NCI-H446 (cell line): ENCODE results near the gene IL3RA.
"Not testable (repeated sequence)": the region's sequence is repeated elsewhere in the genome, so short reads cannot be mapped to it uniquely, and the experiment has no call there.

ENCODE experiments used
- DNase-seq, 2 experiments: peaks; one replicate each; lab custom pipeline; 2025; lab: John Stamatoyannopoulos, UW

IL3RA gene

DNA sequence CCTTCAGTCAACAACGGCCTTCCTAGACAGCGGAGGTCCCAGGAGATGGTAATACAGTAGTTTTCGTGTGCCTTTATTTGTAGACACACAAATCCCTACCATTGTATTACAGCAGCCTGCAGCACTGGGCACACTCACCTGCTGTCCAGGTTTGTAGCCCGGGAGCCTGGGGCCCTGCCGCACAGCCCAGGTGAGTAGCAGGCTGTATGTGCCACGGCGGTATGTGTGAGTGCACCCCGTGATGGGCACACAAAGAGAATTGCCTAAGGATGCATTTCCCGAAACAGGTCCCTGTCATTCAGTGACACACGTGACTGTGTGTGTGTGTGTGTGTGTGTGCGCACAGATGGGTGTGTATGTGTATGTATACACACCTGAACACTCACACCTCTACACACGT is 63.5 kb downstream of the IL3RA start:
- no peak for DNase-seq

GRCh38 chrX:1400742-1401471 is 64.3 kb downstream of the IL3RA start:
- no peak for DNase-seq

GRCh38 chrX:1401611-1402430 is 65.2 kb downstream of the IL3RA start:
- DNase-seq, result no peak

DNA sequence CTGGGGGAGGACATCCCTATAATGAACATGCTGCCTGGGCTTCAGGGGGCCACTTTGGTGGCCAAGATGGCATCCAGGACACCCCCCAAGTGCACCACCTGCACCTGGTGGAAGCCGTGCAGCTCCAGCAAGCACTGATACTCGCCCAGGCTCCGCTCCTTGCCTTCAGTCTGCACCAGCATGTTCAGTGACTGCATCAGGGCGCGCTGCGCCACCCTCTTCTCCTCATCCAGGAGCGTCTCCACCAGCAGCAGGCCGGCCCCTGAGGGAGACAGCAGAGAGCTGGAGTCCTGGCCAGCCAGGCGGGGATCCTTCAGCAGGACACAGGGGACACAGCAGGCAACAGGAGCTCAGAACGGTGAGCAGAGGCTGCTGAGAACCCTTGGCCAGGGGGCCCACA is 66.6 kb downstream of the IL3RA start:
- no peak for DNase-seq

DNA sequence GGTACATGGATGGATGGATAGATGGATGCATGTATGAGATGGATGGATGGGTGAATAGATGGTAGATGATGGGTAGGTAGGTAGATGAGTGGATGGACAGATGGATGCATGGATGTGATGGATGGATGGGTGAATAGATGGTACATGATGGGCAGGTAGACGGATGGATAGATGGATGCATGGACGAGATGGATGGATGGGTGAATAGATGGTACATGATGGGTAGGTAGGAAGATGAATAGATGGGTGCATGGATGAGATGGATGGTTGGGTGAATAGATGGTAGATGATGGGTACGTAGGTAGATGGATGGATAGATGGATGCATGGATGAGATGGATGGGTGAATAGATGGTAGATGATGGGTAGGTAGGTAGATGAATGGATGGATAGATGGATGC is 67.3 kb downstream of the IL3RA start:
- not testable (repeated sequence) for DNase-seq

DNA sequence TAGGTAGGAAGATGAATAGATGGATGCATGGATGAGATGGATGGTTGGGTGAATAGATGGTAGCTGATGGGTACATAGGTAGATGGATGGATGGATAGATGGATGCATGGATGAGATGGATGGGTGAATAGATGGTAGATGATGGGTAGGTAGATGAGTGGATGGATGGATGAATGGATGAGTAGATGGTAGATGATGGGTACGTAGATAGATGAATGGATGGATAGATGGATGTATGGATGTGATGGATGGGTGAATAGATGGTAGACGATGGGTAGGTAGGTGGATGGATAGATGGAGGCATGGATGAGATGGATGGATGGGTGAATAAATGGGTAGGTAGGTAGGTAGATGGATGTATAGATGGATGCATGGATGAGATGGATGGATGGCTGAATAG is 69.2 kb downstream of the IL3RA start:
- DNase-seq, result not testable (repeated sequence)

GRCh38 chrX:1407035-1407434 is 70.5 kb downstream of the IL3RA start:
- DNase-seq, result no peak

DNA sequence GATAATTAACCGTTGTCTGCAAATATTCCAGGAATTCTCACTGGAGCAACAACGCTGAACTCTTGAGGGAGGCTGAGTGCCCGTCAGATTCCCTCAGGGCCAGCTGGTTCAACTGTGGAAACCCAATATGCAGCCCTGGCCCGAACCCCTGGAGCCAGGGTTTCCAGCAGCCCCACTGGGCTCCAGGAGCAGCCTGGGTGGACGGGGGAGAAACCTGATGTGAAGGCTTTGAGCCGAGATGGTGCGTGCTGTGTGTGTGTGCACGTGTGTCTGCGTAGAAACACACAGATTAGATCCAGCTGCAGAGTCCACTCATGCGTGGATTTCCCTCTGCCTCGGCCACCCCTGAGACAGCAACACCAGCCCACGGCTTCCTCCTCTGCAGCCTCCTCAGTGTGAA is 74.7 kb downstream of the IL3RA start:
- DNase-seq, result no peak

DNA sequence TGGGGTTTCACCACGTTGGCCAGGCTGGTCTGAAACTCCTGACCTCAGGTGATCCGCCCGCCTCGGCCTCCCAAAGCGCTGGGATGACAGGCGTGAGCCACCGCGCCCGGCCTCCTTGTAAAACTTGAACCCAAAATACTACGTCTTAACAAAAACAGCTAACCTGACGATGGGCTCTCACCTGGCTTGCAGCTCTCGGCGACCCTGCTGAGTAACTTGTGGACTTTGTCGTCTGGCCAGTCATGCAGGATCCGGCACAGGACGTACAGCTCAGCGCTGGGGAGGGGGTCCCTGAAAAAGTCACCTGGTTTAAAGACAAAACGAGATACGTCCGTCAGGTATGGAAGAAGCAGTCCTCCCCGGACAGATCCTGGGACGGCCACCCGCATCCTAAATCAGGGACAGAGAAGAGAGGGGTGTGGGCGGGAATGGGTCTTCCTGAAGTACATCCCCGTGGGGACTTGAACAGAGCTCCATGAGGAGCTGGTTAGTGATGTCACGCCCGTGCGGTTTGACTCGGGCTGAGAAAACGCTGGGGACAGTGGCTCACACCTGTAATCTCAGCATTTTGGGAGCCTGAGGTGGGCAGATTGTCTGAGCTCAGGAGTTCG is 76.1 kb downstream of the IL3RA start:
- DNase-seq, result no peak

DNA sequence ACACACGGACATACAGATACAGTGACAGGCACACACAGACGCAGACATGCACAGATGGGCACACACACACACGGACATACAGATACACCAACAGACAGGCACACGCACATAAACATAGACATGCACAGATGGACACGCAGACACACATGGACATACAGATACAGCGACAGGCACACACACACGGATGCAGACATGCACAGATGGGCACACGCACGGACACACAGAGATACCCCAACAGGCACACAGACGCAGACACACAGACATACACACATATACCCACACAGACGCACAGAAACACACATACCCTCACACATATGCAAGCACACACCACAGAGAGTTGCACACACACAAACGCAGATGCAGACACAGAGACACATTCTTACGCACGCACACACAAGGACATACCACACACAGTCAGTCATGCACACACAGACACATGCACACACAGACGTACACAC is 79.8 kb downstream of the IL3RA start:
- DNase-seq, result no peak

GRCh38 chrX:1416965-1417760 is 80.6 kb downstream of the IL3RA start:
- DNase-seq, result no peak

GRCh38 chrX:1417921-1418771 is 81.6 kb downstream of the IL3RA start:
- no peak for DNase-seq

DNA sequence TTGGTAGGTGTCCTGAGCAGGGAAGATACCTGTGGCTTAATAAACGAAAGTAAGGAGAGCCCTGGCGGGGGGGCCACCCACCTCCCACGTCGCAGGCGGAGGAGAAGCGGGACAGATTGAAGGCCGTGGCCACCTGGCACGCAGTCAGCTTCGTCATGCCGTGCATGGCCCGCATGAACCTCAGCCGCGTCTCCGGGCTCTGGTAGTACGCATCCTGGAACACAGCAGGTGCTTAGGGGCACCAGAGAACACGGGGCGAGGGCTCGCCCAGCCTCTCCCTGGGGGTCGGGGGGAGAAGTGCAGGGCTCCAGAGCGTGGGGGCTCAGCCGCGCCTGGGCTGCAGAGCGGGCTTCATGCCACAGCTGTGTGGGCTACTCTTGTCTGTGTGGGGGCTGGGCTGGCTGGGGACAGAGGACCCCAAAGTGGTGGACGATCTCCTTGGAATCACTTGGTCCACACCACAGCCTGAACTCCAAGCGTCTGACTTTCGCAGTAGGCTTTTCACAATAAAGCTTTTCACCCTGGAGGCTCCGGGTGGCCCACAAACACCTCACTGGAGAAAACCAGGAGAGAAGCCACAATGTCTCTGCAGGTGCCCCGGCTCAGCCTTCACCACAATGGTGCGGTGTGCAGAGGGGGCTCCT is 82.4 kb downstream of the IL3RA start:
- no peak for DNase-seq

GRCh38 chrX:1419545-1420355 is 83.2 kb downstream of the IL3RA start:
- no peak for DNase-seq

DNA sequence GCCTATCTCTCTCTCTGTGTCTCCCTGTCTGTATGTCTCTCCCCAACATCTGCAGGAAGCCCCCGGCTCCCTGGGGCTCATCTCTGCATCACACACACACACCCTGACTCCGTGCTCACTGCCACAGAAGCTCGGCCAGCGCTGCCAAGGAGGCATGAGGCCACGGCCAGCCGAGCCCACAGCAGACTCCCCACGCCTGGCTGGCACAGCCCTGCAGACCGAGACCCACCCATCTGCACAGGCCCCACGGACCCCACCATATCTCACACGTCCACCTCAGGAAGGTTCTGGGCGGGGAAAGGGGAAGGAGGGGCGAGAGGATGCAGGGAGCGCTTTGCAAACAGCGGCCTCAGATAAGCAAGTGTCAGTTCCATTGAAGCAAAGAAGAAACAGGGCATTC is 83.8 kb downstream of the IL3RA start:
- DNase-seq, result no peak

DNA sequence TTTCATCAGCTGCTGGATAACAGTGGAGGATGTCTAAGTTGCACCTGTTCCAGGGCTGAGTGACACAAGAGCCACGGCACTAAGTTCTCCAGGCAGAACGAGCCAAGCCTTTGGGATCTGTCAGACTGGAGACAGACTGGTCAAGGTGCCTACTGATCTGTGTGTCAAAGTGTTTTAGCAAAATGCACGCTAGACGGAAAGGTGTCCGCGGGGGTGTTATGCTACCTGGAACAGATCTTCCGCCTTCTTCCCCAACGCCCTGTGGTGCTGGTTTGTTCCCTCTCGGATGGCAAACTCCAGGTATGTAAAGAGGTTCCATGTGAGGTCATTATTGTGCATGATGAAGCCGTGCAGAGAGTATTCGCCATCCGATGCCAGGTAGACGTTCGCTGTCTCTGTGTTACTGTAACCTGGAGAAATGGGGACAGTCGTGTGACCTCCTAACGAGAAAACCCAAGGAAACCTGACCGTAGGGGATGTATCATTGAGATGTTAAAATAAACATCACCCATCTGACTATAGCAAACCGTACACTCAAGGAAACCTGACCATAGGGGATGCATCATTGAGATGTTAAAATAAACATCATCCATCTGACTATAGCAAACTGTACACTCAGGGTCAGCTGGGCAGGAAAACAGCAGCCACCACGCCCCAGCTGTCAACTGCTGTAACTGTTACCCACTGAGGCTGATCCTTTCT is 85.0 kb downstream of the IL3RA start:
- no peak for DNase-seq

- no peak for DNase-seq
Observed at GRCh38 chrX:1422135-1422465, 85.5 kb downstream of the IL3RA start.

- DNase-seq, result no peak
Observed at GRCh38 chrX:1423215-1423614, 86.6 kb downstream of the IL3RA start.

- DNase-seq, result no peak
Observed at GRCh38 chrX:1424147-1424851, 87.7 kb downstream of the IL3RA start.
